SU-DHL-6 (cell line): ENCODE results near the gene DEAF1.

Experiments used
- H2AFZ ChIP-seq: fragments of 200-600 bp; sonication (generic); 2 replicates; pipeline ENCODE4 v1.6.1; 2014; ENCODE audit warnings: low read depth, mild to moderate bottlenecking, moderate library complexity, mixed read lengths, antibody characterized with exemption, low read length; ENCODE audit not compliant: severe bottlenecking
- H3F3A ChIP-seq: fragments of 200-600 bp; shearing (Covaris generic); 2 replicates; pipeline ENCODE4 v1.6.0; 2016; ENCODE audit warnings: antibody characterized with exemption, mild to moderate bottlenecking; ENCODE audit not compliant: insufficient read depth
- H3K27ac ChIP-seq: fragments of 200-600 bp; sonication (generic); 2 replicates; pipeline ENCODE4 v1.5.1; 2016; ENCODE audit warnings: low read depth, mild to moderate bottlenecking, low read length, moderate library complexity, mixed read lengths
- H3K27me3 ChIP-seq: fragments of 200-600 bp; sonication (generic), shearing (Covaris generic); 2 replicates; pipeline ENCODE4 v1.6.0; 2014; ENCODE audit warnings: mild to moderate bottlenecking, low read length
- H3K36me3 ChIP-seq: fragments of 200-600 bp; sonication (generic); 2 replicates; pipeline ENCODE4 v1.6.1; 2014; ENCODE audit warnings: mild to moderate bottlenecking, low read length, mixed read lengths
- H3K4me2 ChIP-seq: fragments of 300-600, 200-600 bp; shearing (Covaris generic), sonication (generic); 2 replicates; pipeline ENCODE4 v1.6.0; 2014; ENCODE audit warnings: low read length, low read depth, mild to moderate bottlenecking; ENCODE audit not compliant: poor library complexity, severe bottlenecking
- H3K4me3 ChIP-seq: fragments of 200-600 bp; sonication (generic); 2 replicates; pipeline ENCODE4 v1.5.1; 2014; ENCODE audit warnings: antibody characterized with exemption, low read length, mild to moderate bottlenecking, mixed read lengths; ENCODE audit not compliant: insufficient read depth, poor library complexity, severe bottlenecking
- H3K79me2 ChIP-seq: fragments of 200-600 bp; sonication (generic); 2 replicates; pipeline ENCODE4 v1.6.1; 2014; ENCODE audit warnings: mild to moderate bottlenecking, low read length, moderate library complexity; ENCODE audit not compliant: insufficient read depth
- H3K9ac ChIP-seq: fragments of 200-600 bp; sonication (generic); 2 replicates; pipeline ENCODE4 v1.7.0; 2014; ENCODE audit warnings: mild to moderate bottlenecking, low read length
- H3K9me2 ChIP-seq: fragments of 200-600 bp; sonication (generic); replicated peaks from 2 replicates; pipeline ENCODE4 v1.6.1; 2014; ENCODE audit warnings: low read length; ENCODE audit not compliant: insufficient read depth
- H3K9me3 ChIP-seq: fragments of 200-600 bp; sonication (generic); 2 replicates; pipeline ENCODE4 v1.6.1; 2014; ENCODE audit warnings: low read length, mixed read lengths; ENCODE audit not compliant: insufficient read depth
- H4K20me1 ChIP-seq: fragments of 200-600 bp; sonication (generic); 2 replicates; pipeline ENCODE4 v1.6.1; 2014; ENCODE audit warnings: low read depth, mild to moderate bottlenecking, antibody characterized with exemption, low read length, moderate library complexity, mixed read lengths
- EZH2phosphoT487 ChIP-seq: fragments of 200-600 bp; sonication (generic), shearing (Covaris generic); conservative IDR thresholded peaks from 2 replicates; pipeline ENCODE4 v1.6.1; 2018; ENCODE audit warnings: mild to moderate bottlenecking, antibody characterized with exemption, low read length, moderate library complexity, mixed read lengths
- TF ChIP-seq, protein P1 (sequence below): fragments of 200-600 bp; sonication (generic); IDR thresholded peaks from one replicate; pipeline ENCODE4 v1.5.1; 2017; ENCODE audit warnings: antibody characterized with exemption, mild to moderate bottlenecking, low read length, moderate library complexity; ENCODE audit not compliant: insufficient read depth, poor library complexity, severe bottlenecking

Gene DEAF1

DNA sequence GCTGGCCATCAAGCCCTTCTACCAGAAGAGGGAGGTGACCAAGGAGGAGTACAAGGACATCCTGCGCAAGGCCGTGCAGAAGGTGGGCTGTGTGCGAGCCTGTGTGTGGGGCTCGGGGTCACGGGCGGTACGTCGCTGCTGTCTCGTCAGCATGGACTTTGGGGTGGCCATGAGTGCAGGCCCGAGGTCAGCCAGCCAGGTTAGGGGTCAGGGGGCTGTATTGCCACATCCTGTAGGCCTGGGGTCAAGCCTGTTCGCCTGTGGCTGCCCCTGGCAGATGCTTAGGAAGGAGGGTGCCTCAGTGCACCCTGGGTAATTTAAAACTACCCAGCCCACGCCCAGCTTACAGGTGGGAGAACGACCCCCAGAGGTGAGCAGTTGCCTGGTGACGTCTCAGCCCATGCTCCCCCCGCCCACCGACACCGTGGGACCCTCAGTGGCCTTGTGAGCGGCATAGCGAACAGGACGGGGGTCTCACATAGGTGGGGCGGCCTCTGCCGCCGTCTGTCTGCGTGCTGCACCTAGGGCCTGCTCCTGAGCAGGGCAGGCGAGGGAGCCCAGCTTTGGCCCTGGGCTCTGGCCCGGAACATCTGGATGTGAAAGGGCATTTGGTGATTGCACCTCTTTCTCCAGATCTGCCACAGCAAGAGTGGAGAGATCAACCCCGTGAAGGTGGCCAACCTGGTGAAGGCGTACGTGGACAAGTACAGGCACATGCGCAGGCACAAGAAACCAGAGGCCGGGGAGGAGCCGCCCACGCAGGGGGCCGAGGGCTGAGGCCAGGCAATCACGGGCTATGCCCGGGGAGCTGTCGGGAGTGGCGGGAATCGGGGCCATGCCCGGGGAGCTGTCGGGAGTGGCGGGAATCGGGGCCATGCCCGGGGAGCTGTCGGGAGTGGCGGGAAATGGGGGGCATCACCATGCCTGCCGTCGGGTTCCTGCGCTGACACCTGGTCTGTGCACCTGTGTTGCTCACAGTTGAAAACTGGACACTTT, 83.7 kb downstream of the DEAF1 start:
- no peak overlapping the region for H3K27ac ChIP-seq
- H3K27me3 ChIP-seq = no peaks in the 10 kb centered on the region
- no peak overlapping the region for H3K4me2 ChIP-seq
- no peaks in the 10 kb centered on the region for H3K9me3 ChIP-seq
- TF ChIP-seq, protein P1, sequence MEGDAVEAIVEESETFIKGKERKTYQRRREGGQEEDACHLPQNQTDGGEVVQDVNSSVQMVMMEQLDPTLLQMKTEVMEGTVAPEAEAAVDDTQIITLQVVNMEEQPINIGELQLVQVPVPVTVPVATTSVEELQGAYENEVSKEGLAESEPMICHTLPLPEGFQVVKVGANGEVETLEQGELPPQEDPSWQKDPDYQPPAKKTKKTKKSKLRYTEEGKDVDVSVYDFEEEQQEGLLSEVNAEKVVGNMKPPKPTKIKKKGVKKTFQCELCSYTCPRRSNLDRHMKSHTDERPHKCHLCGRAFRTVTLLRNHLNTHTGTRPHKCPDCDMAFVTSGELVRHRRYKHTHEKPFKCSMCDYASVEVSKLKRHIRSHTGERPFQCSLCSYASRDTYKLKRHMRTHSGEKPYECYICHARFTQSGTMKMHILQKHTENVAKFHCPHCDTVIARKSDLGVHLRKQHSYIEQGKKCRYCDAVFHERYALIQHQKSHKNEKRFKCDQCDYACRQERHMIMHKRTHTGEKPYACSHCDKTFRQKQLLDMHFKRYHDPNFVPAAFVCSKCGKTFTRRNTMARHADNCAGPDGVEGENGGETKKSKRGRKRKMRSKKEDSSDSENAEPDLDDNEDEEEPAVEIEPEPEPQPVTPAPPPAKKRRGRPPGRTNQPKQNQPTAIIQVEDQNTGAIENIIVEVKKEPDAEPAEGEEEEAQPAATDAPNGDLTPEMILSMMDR = no peak
- no peak for TF ChIP-seq EZH2phosphoT487
- no peaks in the 10 kb centered on the region for H3K79me2 ChIP-seq
- no peaks in the 10 kb centered on the region for H3K9me2 ChIP-seq
- no peak overlapping the region for H3K9ac ChIP-seq
- no peak overlapping the region for H3K4me3 ChIP-seq
- no peaks in the 10 kb centered on the region for H3K36me3 ChIP-seq
- no peaks in the 10 kb centered on the region; the same call in 1 of the 2 replicates for H4K20me1 ChIP-seq
- H3F3A ChIP-seq = peaks cover 10% of the 10 kb centered on the region
- no peak overlapping the region for H2AFZ ChIP-seq

DNA sequence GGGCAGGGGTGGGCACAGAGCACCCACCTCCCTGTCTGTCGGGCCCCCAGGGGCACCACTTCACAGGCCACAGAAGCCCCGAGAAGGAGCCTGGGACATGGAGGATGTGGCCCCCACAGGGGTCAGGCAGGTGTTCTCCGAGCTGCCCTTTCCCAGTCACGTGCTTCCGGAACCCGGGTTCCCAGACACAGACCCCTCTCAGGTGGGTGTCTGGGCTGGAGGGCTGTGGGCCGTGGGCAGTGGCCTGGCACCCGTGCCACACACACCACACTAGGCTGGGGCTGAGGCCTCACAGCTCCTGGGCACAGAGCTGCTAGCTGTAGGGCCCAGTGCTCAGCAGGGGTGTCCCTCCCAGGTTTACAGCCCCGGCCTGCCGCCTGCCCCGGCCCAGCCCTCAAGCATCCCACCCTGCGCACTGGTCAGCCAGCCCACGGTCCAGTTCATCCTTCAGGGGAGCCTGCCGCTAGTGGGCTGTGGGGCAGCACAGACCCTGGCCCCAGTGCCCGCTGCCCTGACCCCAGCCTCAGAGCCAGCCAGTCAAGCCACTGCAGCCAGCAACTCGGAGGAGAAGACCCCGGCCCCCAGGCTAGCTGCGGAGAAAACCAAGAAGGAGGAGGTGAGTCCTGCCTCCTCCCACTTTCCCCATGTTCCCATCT, 84.7 kb downstream of the DEAF1 start:
- no peaks in the 10 kb centered on the region for H3K9me2 ChIP-seq
- peaks cover 10% of the 10 kb centered on the region for H3F3A ChIP-seq
- no peaks in the 10 kb centered on the region for H3K27me3 ChIP-seq
- H3K4me2 ChIP-seq = no peak overlapping the region
- H3K36me3 ChIP-seq = 0 out of 2 replicates have a peak, but pooled peaks cover under 1% of the 10 kb centered on the region
- H3K9me3 ChIP-seq = no peaks in the 10 kb centered on the region
- no peaks in the 10 kb centered on the region for H3K79me2 ChIP-seq
- H3K4me3 ChIP-seq = no peak overlapping the region
- no peak overlapping the region for H3K9ac ChIP-seq
- TF ChIP-seq, protein P1 = no peak
- no peak for TF ChIP-seq EZH2phosphoT487
- H4K20me1 ChIP-seq = no peaks in the 10 kb centered on the region; the same call in 1 of the 2 replicates
- H3K27ac ChIP-seq = no peak overlapping the region
- no peak overlapping the region for H2AFZ ChIP-seq

DNA sequence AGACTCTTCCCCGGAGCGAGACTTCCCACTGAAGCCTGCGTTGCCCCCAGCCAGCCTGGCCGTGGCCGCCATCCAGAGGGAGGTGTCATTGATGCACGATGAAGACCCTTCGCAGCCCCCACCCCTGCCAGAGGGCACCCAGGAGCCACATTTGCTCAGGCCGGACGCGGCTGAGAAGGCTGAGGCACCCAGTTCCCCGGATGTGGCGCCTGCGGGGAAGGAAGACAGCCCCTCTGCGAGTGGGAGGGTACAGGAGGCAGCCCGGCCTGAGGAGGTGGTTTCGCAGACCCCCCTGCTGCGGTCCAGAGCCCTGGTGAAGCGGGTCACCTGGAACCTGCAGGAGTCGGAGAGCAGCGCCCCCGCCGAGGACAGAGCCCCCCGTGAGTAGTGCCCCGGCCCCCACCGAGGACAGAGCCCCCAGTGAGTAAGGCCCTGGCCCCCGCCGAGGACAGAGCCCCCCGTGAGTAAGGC, 85.6 kb downstream of the DEAF1 start:
- Histone ChIP-seq H3K27me3 (no peaks in the 10 kb centered on the region), H3K9me3 (no peaks in the 10 kb centered on the region), H3K27ac (no peak overlapping the region), H4K20me1 (no peaks in the 10 kb centered on the region; the same call in 1 of the 2 replicates), H3K79me2 (no peaks in the 10 kb centered on the region), H3K9me2 (no peaks in the 10 kb centered on the region), H3K9ac (no peak overlapping the region), H3K4me3 (no peak overlapping the region), H3F3A (peaks cover 10% of the 10 kb centered on the region), H3K36me3 (peaks cover 4% of the 10 kb centered on the region; the same call in 1 of the 2 replicates), H3K4me2 (no peak overlapping the region), H2AFZ (no peak overlapping the region)
- TF ChIP-seq, protein P1 = no peak
- no peak for TF ChIP-seq EZH2phosphoT487
